ENCODE data around the gene BEND3.
"Not testable (repeated sequence)": the region's sequence is repeated elsewhere in the genome, so short reads cannot be mapped to it uniquely, and the experiment has no call there.

The BEND3 gene

GRCh38 chr6:107114926-107115694, at the start of gene BEND3:
BEND3 (minus strand) TSS chr6:107115515; CDS start chr6:107099285, 16,230 bp downstream.
- no peaks in the 10 kb centered on the region for H4K20me1 ChIP-seq (ENCODE audit: insufficient read depth)
- no peaks in the 10 kb centered on the region for H3K27me3 ChIP-seq (ENCODE audit: insufficient read depth, low read depth)
- H3K27ac ChIP-seq, result peak within 1 kb of the TSS; percentile 89
- peak within 1 kb of the TSS; percentile 97 for H3K4me2 ChIP-seq
- H3K4me3 ChIP-seq (IDR thresholded peaks at IDR 0.05; ENCODE audit: insufficient read depth, low read depth, low read length), result no peak within 1 kb of the TSS
- peak within 1 kb of the TSS; percentile 87 for H3K9ac ChIP-seq
- peak within 1 kb of the TSS; percentile 82 for H2AFZ ChIP-seq (ENCODE audit: low read depth)
- no peaks in the 10 kb centered on the region for H3K79me2 ChIP-seq (ENCODE audit: insufficient read depth, low read depth)
- no peaks in the 10 kb centered on the region for H3K36me3 ChIP-seq (ENCODE audit: insufficient read depth)
- TF ChIP-seq, protein P1, sequence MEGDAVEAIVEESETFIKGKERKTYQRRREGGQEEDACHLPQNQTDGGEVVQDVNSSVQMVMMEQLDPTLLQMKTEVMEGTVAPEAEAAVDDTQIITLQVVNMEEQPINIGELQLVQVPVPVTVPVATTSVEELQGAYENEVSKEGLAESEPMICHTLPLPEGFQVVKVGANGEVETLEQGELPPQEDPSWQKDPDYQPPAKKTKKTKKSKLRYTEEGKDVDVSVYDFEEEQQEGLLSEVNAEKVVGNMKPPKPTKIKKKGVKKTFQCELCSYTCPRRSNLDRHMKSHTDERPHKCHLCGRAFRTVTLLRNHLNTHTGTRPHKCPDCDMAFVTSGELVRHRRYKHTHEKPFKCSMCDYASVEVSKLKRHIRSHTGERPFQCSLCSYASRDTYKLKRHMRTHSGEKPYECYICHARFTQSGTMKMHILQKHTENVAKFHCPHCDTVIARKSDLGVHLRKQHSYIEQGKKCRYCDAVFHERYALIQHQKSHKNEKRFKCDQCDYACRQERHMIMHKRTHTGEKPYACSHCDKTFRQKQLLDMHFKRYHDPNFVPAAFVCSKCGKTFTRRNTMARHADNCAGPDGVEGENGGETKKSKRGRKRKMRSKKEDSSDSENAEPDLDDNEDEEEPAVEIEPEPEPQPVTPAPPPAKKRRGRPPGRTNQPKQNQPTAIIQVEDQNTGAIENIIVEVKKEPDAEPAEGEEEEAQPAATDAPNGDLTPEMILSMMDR (conservative IDR thresholded peaks at IDR 0.05; ENCODE audit: low read depth, low read length), result no peak
- H3K4me1 ChIP-seq (ENCODE audit: low read depth, poor library complexity, severe bottlenecking), result peaks cover 40% of the 10 kb centered on the region

GRCh38 chr6:107164299-107164698, 49.0 kb upstream of the BEND3 start:
- H3K9ac ChIP-seq; H3K79me2 ChIP-seq (ENCODE audit: insufficient read depth, low read depth); H4K20me1 ChIP-seq (ENCODE audit: insufficient read depth): not testable (repeated sequence)

GRCh38 chr6:107161521-107161920, 46.2 kb upstream of the BEND3 start:
- Histone ChIP-seq H3K27me3 (ENCODE audit: insufficient read depth, low read depth) (no peaks in the 10 kb centered on the region), H3K4me3 (IDR thresholded peaks at IDR 0.05; ENCODE audit: insufficient read depth, low read depth, low read length) (no peak overlapping the region), H3K4me1 (ENCODE audit: low read depth, poor library complexity, severe bottlenecking) (no peaks in the 10 kb centered on the region), H4K20me1 (ENCODE audit: insufficient read depth) (no peaks in the 10 kb centered on the region), H3K9ac (no peak overlapping the region), H3K4me2 (no peak overlapping the region), H3K27ac (no peak overlapping the region), H3K79me2 (ENCODE audit: insufficient read depth, low read depth) (no peaks in the 10 kb centered on the region), H3K36me3 (ENCODE audit: insufficient read depth) (no peaks in the 10 kb centered on the region), H2AFZ (ENCODE audit: low read depth) (no peak overlapping the region)
- TF ChIP-seq, protein P1 (conservative IDR thresholded peaks at IDR 0.05; ENCODE audit: low read depth, low read length), result no peak

More at GRCh38 chr6:107164299-107164698, 49.0 kb upstream of the BEND3 start:
- H3K4me1 ChIP-seq (ENCODE audit: low read depth, poor library complexity, severe bottlenecking); H2AFZ ChIP-seq (ENCODE audit: low read depth); H3K4me3 ChIP-seq (IDR thresholded peaks at IDR 0.05; ENCODE audit: insufficient read depth, low read depth, low read length); H3K36me3 ChIP-seq (ENCODE audit: insufficient read depth); H3K27me3 ChIP-seq (ENCODE audit: insufficient read depth, low read depth); H3K27ac ChIP-seq; H3K4me2 ChIP-seq: not testable (repeated sequence)

DNA sequence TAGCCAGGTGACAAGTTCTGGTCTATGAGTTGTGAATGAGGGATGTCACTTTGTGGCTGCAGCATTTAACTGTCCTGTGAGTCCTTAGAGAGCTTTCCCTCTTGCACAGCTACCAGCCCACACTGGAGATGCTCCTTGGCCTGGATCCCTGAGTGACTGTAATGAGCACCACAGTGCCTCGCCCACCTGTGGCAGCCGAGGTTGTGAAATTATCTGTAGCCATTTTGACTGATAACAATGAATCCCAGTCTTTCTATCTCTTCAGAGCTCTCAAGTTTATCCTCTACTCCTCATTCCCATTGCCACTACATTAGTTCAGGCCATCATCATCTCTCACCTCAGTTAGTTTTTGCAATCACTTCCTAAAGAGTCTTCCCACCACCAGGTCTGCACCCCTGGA, 41.3 kb upstream of the BEND3 start:
- H3K79me2 ChIP-seq (ENCODE audit: insufficient read depth, low read depth), result no peaks in the 10 kb centered on the region
- no peak overlapping the region for H3K9ac ChIP-seq
- peaks cover 5% of the 10 kb centered on the region; the same call in 1 of the 2 replicates for H3K27me3 ChIP-seq (ENCODE audit: insufficient read depth, low read depth)
- TF ChIP-seq, protein P1 (conservative IDR thresholded peaks at IDR 0.05; ENCODE audit: low read depth, low read length), result no peak
- no peaks in the 10 kb centered on the region for H3K36me3 ChIP-seq (ENCODE audit: insufficient read depth)
- no peaks in the 10 kb centered on the region for H4K20me1 ChIP-seq (ENCODE audit: insufficient read depth)
- H3K4me2 ChIP-seq, result no peak overlapping the region
- H3K4me3 ChIP-seq (IDR thresholded peaks at IDR 0.05; ENCODE audit: insufficient read depth, low read depth, low read length), result no peak overlapping the region
- H3K4me1 ChIP-seq (ENCODE audit: low read depth, poor library complexity, severe bottlenecking), result peaks cover 30% of the 10 kb centered on the region
- H2AFZ ChIP-seq (ENCODE audit: low read depth), result no peak overlapping the region
- H3K27ac ChIP-seq, result no peak overlapping the region

DNA sequence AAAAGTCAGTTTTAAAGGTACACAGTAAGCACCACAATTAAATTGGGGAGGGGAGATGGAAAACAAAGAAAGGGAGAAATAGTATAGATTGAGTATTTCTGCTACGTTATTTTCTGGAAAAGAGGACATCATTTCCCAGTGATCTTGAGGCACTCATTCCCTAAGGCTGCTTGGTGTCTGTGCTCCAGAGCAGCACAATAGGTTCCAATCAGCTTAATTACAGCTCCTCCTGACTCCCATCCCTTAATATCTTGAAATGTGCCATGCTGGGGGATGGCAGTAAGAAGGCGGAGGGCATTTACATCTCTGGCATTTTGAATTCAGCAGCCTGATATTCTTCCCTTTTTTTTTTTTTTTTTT, 39.5 kb upstream of the BEND3 start:
- Histone ChIP-seq H3K36me3 (ENCODE audit: insufficient read depth) (no peaks in the 10 kb centered on the region), H3K27ac (no peak overlapping the region), H3K27me3 (ENCODE audit: insufficient read depth, low read depth) (peaks cover 5% of the 10 kb centered on the region; the same call in 1 of the 2 replicates), H2AFZ (ENCODE audit: low read depth) (no peak overlapping the region), H3K9ac (no peak overlapping the region), H3K4me3 (IDR thresholded peaks at IDR 0.05; ENCODE audit: insufficient read depth, low read depth, low read length) (no peak overlapping the region), H3K4me1 (ENCODE audit: low read depth, poor library complexity, severe bottlenecking) (peaks cover 38% of the 10 kb centered on the region), H3K4me2 (no peak overlapping the region), H3K79me2 (ENCODE audit: insufficient read depth, low read depth) (no peaks in the 10 kb centered on the region), H4K20me1 (ENCODE audit: insufficient read depth) (no peaks in the 10 kb centered on the region)
- TF ChIP-seq, protein P1 (conservative IDR thresholded peaks at IDR 0.05; ENCODE audit: low read depth, low read length), result no peak
